D721Med (cell line): ENCODE data around the gene KRIT1.
"Not testable (repeated sequence)": the region's sequence is repeated elsewhere in the genome, so short reads cannot be mapped to it uniquely, and the experiment has no call there.

Source experiments
- DNase-seq: peaks from one replicate; pipeline ENCODE4 v3.0.0; 2011; ENCODE audit warnings: low spot score; ENCODE audit not compliant: insufficient read length
- FAIRE-seq: peaks from 2 replicates; lab custom pipeline; 2011; peaks lifted over from hg19 to GRCh38; lab: Jason Lieb, UNC
- TF ChIP-seq, protein P1 (sequence below): IDR thresholded peaks from 2 replicates; pipeline ENCODE4 v1.5.1; 2012; ENCODE audit warnings: mild to moderate bottlenecking, control low read depth; ENCODE audit not compliant: insufficient read depth; ENCODE audit errors: missing control alignments

Gene KRIT1

DNA sequence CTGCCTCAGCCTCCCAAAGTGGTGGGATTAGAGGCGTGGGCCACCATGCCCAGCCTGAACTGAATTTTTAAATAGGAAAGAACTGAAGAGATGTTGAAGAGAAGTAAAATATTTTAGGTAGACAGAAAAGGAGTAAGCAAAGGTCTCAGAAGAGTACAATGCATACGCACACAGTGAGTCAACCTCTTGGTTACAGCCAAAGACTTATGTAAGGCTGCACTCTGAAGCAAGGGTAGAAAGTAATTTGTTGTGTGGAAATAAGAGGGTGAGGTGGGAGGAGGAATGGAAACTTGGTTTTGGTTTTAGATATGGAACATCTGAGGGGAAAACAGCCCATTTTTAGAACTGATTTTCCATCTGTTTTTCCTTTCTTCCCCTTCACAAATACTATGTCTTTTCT is 17.6 kb downstream of the KRIT1 start:
- TF ChIP-seq, protein P1, sequence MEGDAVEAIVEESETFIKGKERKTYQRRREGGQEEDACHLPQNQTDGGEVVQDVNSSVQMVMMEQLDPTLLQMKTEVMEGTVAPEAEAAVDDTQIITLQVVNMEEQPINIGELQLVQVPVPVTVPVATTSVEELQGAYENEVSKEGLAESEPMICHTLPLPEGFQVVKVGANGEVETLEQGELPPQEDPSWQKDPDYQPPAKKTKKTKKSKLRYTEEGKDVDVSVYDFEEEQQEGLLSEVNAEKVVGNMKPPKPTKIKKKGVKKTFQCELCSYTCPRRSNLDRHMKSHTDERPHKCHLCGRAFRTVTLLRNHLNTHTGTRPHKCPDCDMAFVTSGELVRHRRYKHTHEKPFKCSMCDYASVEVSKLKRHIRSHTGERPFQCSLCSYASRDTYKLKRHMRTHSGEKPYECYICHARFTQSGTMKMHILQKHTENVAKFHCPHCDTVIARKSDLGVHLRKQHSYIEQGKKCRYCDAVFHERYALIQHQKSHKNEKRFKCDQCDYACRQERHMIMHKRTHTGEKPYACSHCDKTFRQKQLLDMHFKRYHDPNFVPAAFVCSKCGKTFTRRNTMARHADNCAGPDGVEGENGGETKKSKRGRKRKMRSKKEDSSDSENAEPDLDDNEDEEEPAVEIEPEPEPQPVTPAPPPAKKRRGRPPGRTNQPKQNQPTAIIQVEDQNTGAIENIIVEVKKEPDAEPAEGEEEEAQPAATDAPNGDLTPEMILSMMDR: no peak
- no peak for DNase-seq
- FAIRE-seq: no peak

DNA sequence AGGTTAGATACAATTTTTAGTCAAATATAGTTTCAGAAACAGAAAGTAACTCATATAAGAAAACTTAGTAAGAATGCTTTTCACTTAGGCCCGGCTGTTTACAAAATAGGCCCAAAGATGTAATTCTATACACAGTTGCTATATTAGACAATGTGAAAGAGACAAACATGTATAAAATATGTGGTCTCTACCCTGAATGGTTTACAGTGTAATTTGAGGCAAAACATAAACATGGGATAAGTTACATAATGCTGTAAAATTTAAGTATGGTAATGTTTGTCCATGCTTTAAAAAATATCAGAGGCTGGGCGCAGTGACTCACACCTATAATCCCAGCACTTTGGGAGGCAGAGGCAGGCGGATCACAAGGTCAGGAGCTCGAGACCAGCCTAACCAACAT is 18.7 kb downstream of the KRIT1 start:
- DNase-seq (no peak), FAIRE-seq (no peak)
- TF ChIP-seq, protein P1: no peak

DNA sequence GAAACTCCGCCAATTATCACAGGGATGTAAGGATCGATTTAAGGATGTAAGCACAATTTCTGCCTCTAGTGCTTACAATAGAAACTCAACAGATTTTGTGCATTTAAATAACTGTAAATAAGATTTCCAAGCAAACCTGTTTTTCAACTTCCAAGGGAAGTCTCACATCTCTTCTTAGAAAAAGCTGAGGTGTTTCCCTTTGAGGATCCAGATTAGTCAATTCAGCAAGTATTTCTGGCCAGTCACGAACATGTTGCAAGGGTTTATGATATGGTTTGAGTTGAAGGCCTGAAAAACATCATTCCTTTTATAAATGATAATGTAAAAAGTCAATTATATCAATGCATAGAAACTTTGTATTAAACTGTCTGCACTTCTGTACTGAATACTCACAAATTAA is 23.9 kb downstream of the KRIT1 start:
- no peak for FAIRE-seq
- TF ChIP-seq, protein P1: no peak
- no peak for DNase-seq

DNA sequence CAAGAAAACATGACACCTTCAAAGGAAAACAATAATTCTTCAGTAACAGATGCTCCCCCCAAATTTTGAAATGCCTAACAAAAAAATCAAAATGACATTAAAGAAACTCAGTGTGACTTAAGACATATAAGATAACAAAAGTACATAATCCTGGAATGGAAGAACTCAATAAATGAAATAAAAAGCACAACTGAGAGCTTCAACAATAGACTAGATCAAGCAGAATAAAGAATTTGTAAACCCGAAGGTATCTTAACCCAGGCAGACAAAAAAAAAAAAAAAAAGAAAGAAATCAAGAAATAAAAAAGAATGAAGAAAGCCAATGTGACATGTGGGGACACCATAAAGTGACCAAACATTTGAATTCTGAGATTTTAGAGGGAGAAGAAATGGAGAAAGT is 39.0 kb downstream of the KRIT1 start:
- FAIRE-seq (no peak), DNase-seq (no peak)
- TF ChIP-seq, protein P1: no peak

DNA sequence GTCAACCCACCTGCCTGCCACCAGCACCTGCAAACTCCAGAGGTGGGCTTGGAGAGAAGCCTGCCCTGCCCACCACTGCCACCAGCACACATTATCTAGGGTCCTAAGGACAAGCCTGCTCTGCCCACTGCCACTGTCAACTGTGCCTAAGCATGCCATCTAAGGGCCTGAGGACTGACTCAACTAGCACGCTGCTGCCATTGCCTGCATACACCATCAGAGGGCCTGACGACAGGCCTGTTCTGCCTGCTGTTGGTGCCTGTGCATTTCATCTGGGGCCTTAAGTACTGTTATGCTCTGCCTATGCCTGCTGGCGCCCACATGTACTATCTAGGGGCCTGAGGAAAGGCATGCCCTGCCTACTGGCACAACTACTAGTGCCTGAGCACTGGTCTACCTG is 39.7 kb downstream of the KRIT1 start:
- DNase-seq (no peak), FAIRE-seq (no peak)
- TF ChIP-seq, protein P1: no peak

DNA sequence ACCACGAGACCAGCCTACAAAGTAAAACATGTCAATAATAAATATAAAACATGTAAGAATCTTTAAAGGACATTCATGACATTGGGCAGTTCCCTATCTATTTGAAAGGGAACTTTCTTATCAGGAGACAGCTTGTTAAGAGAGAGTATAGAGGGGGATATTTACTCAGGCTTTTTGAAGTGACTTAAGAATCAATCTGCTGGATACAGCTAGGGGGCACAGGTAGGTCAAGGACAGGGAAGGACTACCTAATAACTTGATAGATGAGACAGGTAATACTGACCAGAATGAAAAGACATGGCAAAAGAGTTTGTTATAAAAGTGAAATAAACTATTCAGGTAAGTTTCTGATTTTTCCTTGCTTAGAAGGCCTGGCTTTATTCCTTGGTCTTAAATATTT is 44.9 kb downstream of the KRIT1 start:
- DNase-seq: no peak
- TF ChIP-seq, protein P1: no peak
- no peak for FAIRE-seq

DNA sequence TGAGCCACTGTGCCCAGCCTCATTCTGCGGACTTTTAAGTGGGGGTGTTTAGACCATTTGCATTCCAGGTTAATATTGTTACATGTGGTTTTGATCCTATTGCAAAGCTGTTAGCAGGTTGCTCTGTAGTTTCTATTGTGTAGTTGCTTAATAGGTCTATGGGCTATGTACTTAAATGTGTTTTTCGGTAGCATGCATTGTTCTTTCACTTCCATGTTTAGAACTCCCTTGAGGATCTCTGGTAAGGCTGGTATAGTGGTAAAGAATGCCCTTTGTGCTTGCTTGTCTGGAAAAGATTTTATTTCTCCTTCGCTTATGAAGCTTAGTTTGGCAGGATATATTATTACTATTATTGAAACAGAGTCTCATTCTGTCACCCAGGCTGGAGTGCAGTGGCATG is 53.4 kb downstream of the KRIT1 start:
- FAIRE-seq: no peak

DNA sequence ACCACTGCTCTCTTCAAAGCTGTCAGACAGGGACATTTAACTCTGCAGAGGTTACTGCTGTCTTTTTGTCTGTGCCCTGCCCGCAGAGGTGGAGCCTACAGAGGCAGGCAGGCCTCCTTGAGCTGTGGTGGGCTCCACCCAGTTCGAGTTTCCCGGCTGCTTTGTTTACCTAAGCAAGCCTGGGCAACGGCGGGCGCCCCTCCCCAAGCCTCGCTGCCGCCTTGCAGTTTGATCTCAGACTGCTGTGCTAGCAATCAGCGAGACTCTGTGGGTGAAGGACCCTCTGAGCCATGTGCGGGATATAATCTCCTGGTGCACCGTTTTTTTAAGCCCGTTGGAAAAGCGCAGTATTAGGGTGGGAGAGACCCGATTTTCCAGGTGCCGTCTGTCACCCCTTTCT is 56.5 kb downstream of the KRIT1 start:
- not testable (repeated sequence) for DNase-seq, FAIRE-seq

More for the DNA sequence above, 53.4 kb downstream of the KRIT1 start:
- no peak for DNase-seq
- TF ChIP-seq, protein P1: no peak

DNA sequence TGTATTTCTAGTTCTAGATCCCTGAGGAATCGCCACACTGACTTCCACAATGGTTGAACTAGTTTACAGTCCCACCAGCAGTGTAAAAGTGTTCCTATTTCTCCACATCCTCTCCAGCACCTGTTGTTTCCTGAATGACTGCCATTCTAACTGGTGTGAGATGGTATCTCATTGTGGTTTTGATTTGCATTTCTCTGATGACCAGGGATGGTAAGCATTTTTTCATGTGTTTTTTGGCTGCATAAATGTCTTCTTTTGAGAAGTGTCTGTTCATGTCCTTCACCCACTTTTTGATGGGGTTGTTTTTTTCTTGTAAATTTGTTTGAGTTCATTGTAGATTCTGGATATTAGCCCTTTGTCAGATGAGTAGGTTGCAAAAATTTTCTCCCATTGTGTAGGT is 61.4 kb downstream of the KRIT1 start:
- not testable (repeated sequence) for DNase-seq, FAIRE-seq
